Adrenal gland (tissue), 5 donors: ENCODE results near the gene LSS.

ENCODE experiments used
- CTCF ChIP-seq, 6 experiments: fragments of 450-650 bp in 4 of 6; fragments of 200-600 bp in 2 of 6; sonication (generic) in 1 of 6; IDR thresholded peaks; 1 replicate in 5 of 6; 2 replicates in 1 of 6; pipeline versions ENCODE4 v1.5.1 to v1.8.0; 2016 to 2021; ENCODE audit warnings: antibody characterized with exemption in 6 of 6, mild to moderate bottlenecking in 2 of 6, moderate library complexity in 1 of 6
- POLR2A ChIP-seq, 2 donors: fragments of 450-650 bp; IDR thresholded peaks; one replicate each; pipeline ENCODE4 v1.6.1; 2017; ENCODE audit warnings: antibody characterized with exemption in 2 of 2, mild to moderate bottlenecking in 2 of 2, moderate library complexity in 1 of 2
- donor health status: DM: no; HTN: no; CAD: no.

GRCh38 chr21:46160907-46161632 lies 67.5 kb downstream of the LSS start:
- TF ChIP-seq CTCF (IDR thresholded peaks at IDR 0.05) (no peak), POLR2A (IDR thresholded peaks at IDR 0.05) (no peak)
